ENCODE measurements around the gene EDC3. TPM values are rescaled to one million over a fixed set of nuclear protein-coding genes. Genes with fewer than 3 reads are reported as not detected.
A peak's percentile ranks its signal among the peaks of the same experiment; 100 is the strongest.

Gene EDC3
- polyA plus RNA-seq, 4 donors, result 13.5 to 29.2 (median 21.2) TPM

DNA sequence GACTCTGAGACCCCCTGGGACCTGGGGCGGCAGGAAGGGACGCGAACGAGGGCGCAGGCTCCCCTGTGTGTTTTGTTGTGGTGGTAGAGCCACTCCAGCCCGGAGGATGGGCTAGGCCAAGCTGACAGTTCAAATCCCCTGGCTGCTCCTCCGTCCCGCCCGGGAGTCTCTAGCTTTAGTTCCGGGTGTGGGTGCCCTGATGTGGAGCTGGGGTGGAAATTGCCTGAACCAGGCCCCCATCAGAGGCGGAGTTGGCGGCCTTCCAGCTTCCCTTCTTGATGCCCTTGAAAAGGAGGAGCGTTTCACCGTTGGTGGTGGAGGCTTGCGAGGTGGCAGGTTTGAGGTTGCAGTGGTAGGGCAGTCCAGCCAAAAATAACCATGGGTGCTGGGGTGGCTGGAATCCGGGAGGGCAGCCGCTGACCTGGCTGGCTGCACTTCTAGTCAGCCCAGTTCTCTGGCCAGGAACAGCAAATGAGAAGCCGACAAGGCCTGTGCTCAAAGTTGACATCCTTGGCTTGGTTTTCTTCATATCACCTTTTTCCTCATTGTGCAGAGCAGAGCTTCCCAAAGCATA is 79.4 kb downstream of the EDC3 start:
- DNase-seq (peak; percentile 81 to 87), FAIRE-seq (no peak)
- H3K27ac ChIP-seq (ENCODE audit: low read depth in 1 of 3, low read length in 2 of 3), result peak overlapping the region; percentile 96 to 98 (median 97)
- peaks cover 0 to 26% (median 11%) of the 10 kb centered on the region in 3 donors for H3K4me1 ChIP-seq (ENCODE audit: control insufficient read depth in 3 of 3, insufficient read depth in 2 of 3, low read depth in 1 of 3, low read length in 2 of 3)
- no peaks in the 10 kb centered on the region for H3K27me3 ChIP-seq (ENCODE audit: control insufficient read depth in 3 of 3, insufficient read depth in 3 of 3, low read length in 3 of 3)
- H3K9me3 ChIP-seq (ENCODE audit: control insufficient read depth in 2 of 2, insufficient read depth in 1 of 2, low read depth in 1 of 2, low read length in 1 of 2), result no peaks in the 10 kb centered on the region
- H3K4me3 ChIP-seq (ENCODE audit: low read depth in 1 of 3, low read length in 3 of 3), result peak overlapping the region; percentile 92 to 100 (median 93)
- 0 to 2% (median 1%) methylated on average over 18 of the region's 18 CpGs for WGBS, 3 donors
- H3K36me3 ChIP-seq (ENCODE audit: control insufficient read depth in 3 of 3, insufficient read depth in 2 of 3, low read depth in 1 of 3, low read length in 3 of 3), result peaks cover 5 to 41% (median 10%) of the 10 kb centered on the region in 3 donors

DNA sequence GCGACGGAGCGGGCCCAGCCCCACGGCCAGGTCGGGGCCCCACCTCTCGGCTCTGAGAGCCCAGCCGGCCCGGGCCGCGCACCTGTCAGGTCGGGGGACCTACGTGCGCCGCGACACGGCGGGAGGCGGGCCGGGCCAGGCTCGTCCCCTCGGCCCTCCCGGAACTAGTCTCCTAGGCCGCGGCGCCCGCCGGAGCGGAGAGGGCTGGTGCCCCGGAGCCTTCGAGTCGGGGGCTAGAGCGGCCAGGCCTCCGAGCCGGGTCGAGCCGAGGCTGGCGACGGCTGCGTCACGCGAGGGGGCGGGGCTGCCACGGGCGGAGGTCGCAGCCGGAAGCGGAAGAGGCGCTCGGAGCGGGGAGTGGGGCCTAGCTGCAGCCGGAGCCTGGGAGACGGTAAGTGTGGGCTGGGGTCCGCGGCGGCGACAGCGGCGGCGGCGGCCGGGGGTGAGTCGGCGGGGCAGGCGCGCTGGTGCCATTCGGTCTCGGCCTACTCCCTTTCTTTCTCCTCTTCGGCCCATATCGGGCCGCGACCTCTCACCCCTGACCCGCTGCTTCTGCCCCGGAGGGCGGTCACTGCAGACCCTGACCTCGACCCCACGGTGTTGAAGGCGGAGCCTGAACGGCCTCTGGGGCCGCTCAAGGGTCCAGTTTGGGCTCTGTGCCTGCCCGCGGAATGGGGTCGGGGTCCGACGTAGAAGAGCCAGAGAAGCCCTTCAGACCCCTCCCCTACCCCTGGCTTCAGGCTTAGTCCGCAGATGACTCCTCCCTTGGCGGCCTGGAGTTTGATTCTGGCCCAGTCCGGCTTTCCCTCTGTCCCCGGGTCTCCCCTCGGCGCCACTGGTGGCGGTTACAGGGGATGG is 80.1 kb downstream of the EDC3 start, which contains the start of gene CLK3:
TSS of gene CLK3 (plus strand) at position 329 of the 858 bp plus-strand sequence. CDS start 3,361 bp downstream, outside the sequence.
- no peaks in the 10 kb centered on the region for H3K27me3 ChIP-seq (ENCODE audit: control insufficient read depth in 3 of 3, insufficient read depth in 3 of 3, low read length in 3 of 3)
- H3K4me3 ChIP-seq (ENCODE audit: low read depth in 1 of 3, low read length in 3 of 3), result peak within 1 kb of the TSS; percentile 92 to 100 (median 93)
- FAIRE-seq (no peak), DNase-seq (peak; percentile 94 to 99)
- WGBS, 3 donors, result 0 to 1% (median 1%) methylated on average over 76 to 91 of the region's 91 CpGs
- H3K4me1 ChIP-seq (ENCODE audit: control insufficient read depth in 3 of 3, insufficient read depth in 2 of 3, low read depth in 1 of 3, low read length in 2 of 3), result peaks cover 0 to 28% (median 11%) of the 10 kb centered on the region in 3 donors
- H3K9me3 ChIP-seq (ENCODE audit: control insufficient read depth in 2 of 2, insufficient read depth in 1 of 2, low read depth in 1 of 2, low read length in 1 of 2), result no peaks in the 10 kb centered on the region
- peaks cover 4 to 34% (median 8%) of the 10 kb centered on the region in 3 donors for H3K36me3 ChIP-seq (ENCODE audit: control insufficient read depth in 3 of 3, insufficient read depth in 2 of 3, low read depth in 1 of 3, low read length in 3 of 3)
- H3K27ac ChIP-seq (ENCODE audit: low read depth in 1 of 3, low read length in 2 of 3), result peak within 1 kb of the TSS; percentile 96 to 98 (median 97)

DNA sequence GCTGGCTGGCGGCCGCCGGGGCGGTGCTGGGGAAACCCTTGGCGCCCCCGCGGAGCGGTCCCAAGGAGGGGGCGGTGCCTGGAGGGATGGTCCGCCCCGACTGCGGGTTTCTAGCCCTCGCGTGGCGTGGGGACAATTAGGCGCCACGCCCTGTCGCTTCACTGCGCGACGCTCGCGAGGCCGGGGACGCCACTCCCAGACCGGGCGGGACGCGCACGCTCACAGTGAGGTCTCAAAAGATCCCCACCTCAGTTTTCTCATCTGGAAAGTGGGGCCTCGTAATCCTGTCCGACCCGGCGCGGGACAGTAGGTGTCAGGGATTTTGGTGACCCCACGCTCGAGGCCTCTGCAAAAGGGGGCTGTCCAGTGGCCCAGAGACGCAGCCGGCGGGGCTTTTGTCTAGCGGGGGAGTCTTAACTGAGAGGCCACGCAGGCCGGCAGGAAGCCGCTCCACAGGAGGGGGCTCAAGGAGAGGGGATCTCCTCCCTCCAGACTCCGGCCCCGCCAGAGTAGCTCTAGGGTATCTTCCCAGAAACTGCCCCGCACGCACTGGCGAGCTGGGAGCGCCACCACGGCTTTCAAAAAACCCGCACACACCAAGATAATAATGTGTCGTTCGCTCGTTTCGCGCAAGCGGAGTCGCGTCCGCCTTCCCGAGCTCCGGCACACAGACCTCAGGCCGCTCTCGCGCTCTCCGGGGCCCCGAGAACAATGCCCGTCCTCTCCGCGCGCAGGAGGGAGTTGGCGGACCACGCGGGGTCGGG is 80.9 kb downstream of the EDC3 start:
- H3K9me3 ChIP-seq (ENCODE audit: control insufficient read depth in 2 of 2, insufficient read depth in 1 of 2, low read depth in 1 of 2, low read length in 1 of 2), result no peaks in the 10 kb centered on the region
- no peaks in the 10 kb centered on the region for H3K27me3 ChIP-seq (ENCODE audit: control insufficient read depth in 3 of 3, insufficient read depth in 3 of 3, low read length in 3 of 3)
- peaks cover under 1 to 25% (median 2%) of the 10 kb centered on the region in 3 donors for H3K36me3 ChIP-seq (ENCODE audit: control insufficient read depth in 3 of 3, insufficient read depth in 2 of 3, low read depth in 1 of 3, low read length in 3 of 3)
- peak overlapping the region; percentile 56 to 100 (median 92) for H3K4me3 ChIP-seq (ENCODE audit: low read depth in 1 of 3, low read length in 3 of 3)
- DNase-seq, result peak; percentile 76 to 89
- H3K27ac ChIP-seq (ENCODE audit: low read depth in 1 of 3, low read length in 2 of 3), result peak overlapping the region; percentile 86 to 98 (median 96)
- peaks cover 0 to 36% (median 11%) of the 10 kb centered on the region in 3 donors for H3K4me1 ChIP-seq (ENCODE audit: control insufficient read depth in 3 of 3, insufficient read depth in 2 of 3, low read depth in 1 of 3, low read length in 2 of 3)
- WGBS, 3 donors, result 0% methylated on average over 72 to 76 of the region's 76 CpGs
- FAIRE-seq, result no peak

DNA sequence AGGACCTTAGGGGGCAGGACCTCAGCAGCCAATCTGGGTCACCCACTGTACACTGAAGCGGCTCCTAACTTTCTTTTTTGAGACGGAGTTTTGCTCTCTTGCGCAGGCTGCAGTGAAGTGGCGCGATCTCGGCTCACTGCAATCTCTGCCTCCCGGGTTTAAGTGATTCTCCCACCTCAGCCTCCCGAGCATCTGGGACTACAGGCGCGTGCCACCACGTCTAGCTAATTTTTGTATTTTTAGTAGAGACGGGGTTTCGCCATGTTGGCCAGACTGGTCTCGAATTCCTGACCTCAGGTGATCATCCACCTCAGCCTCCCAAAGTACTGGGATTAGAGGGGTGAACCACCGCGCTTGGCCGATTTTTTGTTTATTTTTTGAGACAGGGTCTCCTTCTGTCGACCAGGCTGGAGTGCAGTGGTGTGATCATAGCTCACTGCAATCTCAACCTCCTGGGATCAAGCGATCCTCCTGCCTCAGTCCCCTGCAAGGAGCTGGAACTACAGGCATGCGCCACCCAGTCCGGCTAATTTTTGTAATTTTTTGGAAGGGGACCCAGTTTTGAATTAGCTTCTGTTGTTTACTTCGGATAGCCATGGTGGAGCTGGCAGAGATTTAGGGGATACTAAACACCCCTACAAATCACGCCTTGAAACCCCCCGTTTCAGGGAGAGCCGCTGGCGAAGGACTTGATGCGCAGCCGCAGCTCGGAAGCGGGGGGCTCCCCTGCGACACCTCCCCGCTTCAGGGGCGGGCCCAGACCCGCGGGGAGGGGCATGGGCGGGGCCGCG is 81.7 kb downstream of the EDC3 start:
- H3K27ac ChIP-seq (ENCODE audit: low read depth in 1 of 3, low read length in 2 of 3), result peak overlapping the region in 2 of 3 donors; percentile 32 to 98
- peak overlapping the region in 2 of 3 donors; percentile 92 to 100 for H3K4me3 ChIP-seq (ENCODE audit: low read depth in 1 of 3, low read length in 3 of 3)
- no peaks in the 10 kb centered on the region for H3K9me3 ChIP-seq (ENCODE audit: control insufficient read depth in 2 of 2, insufficient read depth in 1 of 2, low read depth in 1 of 2, low read length in 1 of 2)
- WGBS, 3 donors, result 24 to 35% (median 28%) methylated on average over 37 to 38 of the region's 38 CpGs
- FAIRE-seq (no peak), DNase-seq (no peak)
- no peaks in the 10 kb centered on the region for H3K27me3 ChIP-seq (ENCODE audit: control insufficient read depth in 3 of 3, insufficient read depth in 3 of 3, low read length in 3 of 3)
- peaks cover 0 to 22% (median under 1%) of the 10 kb centered on the region in 3 donors for H3K36me3 ChIP-seq (ENCODE audit: control insufficient read depth in 3 of 3, insufficient read depth in 2 of 3, low read depth in 1 of 3, low read length in 3 of 3)
- peaks cover 0 to 40% (median 11%) of the 10 kb centered on the region in 3 donors for H3K4me1 ChIP-seq (ENCODE audit: control insufficient read depth in 3 of 3, insufficient read depth in 2 of 3, low read depth in 1 of 3, low read length in 2 of 3)

DNA sequence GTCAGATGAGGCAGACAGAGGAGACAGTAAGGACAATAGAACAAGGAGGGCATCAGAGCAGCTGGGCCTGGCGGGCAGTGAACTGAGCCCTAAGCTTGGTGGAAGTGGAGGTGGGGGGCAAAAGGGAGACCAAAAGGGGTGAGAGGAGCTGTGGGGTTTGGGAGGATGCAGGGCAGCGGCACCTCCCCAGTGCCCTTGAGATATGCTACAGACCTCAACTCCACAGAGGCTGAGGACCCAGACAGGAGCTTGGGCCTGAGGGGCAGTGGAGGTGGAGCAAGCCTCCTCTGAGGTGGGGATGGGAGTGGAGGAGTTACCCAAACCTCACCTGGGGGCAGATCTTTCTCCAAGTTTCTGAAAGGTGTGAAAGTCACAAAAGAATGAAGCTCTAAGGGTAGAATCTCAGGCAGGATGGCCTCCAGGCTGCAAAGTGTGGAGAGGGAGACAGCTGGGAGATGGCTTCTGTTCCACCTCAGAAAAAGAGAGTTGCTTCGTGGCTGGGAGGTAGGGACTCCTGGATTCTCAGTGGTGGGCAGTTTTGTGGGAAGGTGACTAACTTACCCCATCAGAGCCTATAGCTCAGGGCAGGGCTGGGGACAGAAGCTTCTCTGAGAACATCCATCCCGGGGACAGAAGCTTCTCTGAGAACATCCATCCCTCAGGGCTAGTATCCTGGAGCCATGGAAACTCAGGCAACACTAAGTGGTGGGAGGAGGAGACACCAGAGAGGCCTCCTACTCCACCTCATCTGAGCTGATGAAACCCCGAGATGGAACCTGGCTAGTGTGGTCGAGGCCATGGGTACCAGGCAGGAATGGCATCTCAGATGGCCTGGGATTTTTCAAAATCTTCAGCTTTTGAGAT is 82.5 kb downstream of the EDC3 start:
- H3K9me3 ChIP-seq (ENCODE audit: control insufficient read depth in 2 of 2, insufficient read depth in 1 of 2, low read depth in 1 of 2, low read length in 1 of 2), result no peaks in the 10 kb centered on the region
- H3K27ac ChIP-seq (ENCODE audit: low read depth in 1 of 3, low read length in 2 of 3), result no peak overlapping the region
- FAIRE-seq (no peak), DNase-seq (no peak)
- peaks cover 0 to 40% (median 11%) of the 10 kb centered on the region in 3 donors for H3K4me1 ChIP-seq (ENCODE audit: control insufficient read depth in 3 of 3, insufficient read depth in 2 of 3, low read depth in 1 of 3, low read length in 2 of 3)
- WGBS, 3 donors, result 49 to 62% (median 53%) methylated on average over 6 of the region's 6 CpGs
- no peaks in the 10 kb centered on the region for H3K27me3 ChIP-seq (ENCODE audit: control insufficient read depth in 3 of 3, insufficient read depth in 3 of 3, low read length in 3 of 3)
- H3K36me3 ChIP-seq (ENCODE audit: control insufficient read depth in 3 of 3, insufficient read depth in 2 of 3, low read depth in 1 of 3, low read length in 3 of 3), result peaks cover 0 to 18% (median 0%) of the 10 kb centered on the region in 3 donors
- H3K4me3 ChIP-seq (ENCODE audit: low read depth in 1 of 3, low read length in 3 of 3), result no peak overlapping the region

DNA sequence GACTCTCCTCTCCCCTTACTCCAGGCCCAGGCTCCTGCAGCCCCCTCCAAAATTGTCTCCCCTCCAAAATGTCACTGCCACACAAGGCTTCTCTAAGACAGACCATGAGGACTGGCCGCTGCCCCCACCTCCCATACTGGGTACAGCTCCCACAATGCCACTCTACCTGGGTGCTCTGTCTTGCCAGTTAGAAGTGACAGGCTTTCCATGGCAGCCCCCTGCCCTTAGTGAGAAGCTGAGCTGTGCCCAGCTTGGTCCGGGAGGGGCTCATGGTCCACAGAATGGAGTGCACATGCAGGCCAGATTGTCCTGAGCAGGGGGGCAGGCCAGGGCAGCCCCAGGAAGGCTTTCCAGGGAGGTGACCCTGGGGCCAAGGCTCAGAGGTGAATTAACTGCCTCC is 83.1 kb downstream of the EDC3 start:
- Histone ChIP-seq H3K27me3 (ENCODE audit: control insufficient read depth in 3 of 3, insufficient read depth in 3 of 3, low read length in 3 of 3) (no peaks in the 10 kb centered on the region), H3K9me3 (ENCODE audit: control insufficient read depth in 2 of 2, insufficient read depth in 1 of 2, low read depth in 1 of 2, low read length in 1 of 2) (no peaks in the 10 kb centered on the region), H3K4me1 (ENCODE audit: control insufficient read depth in 3 of 3, insufficient read depth in 2 of 3, low read depth in 1 of 3, low read length in 2 of 3) (peaks cover 0 to 33% (median 6%) of the 10 kb centered on the region in 3 donors), H3K4me3 (ENCODE audit: low read depth in 1 of 3, low read length in 3 of 3) (no peak overlapping the region), H3K36me3 (ENCODE audit: control insufficient read depth in 3 of 3, insufficient read depth in 2 of 3, low read depth in 1 of 3, low read length in 3 of 3) (peaks cover 0 to 13% (median 0%) of the 10 kb centered on the region in 3 donors), H3K27ac (ENCODE audit: low read depth in 1 of 3, low read length in 2 of 3) (no peak overlapping the region)
- no peak for DNase-seq
- no peak for FAIRE-seq
- 78 to 84% (median 79%) methylated on average over 2 of the region's 2 CpGs for WGBS, 3 donors

DNA sequence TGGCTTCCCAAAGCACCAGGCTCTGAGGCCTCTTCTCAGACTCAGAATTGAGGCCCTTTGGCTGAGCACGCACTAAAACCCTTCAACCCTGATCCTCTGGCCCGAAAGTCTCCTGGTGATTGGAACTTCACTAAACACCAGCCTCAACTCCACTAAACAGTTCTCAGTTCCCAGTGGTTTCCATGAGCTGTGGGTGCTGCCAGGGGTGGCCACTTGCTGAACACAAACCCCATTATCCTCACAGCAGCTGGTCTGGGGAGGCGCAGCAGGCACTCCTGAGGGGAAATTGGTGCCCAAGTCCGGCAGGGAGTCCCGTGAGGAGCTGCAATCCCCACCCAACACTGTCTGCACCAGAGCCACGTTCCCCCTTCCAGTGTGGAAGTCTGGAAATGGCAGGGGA is 84.0 kb downstream of the EDC3 start:
- peaks cover 0 to 27% (median 4%) of the 10 kb centered on the region in 3 donors for H3K4me1 ChIP-seq (ENCODE audit: control insufficient read depth in 3 of 3, insufficient read depth in 2 of 3, low read depth in 1 of 3, low read length in 2 of 3)
- 80 to 86% (median 85%) methylated on average over 6 of the region's 6 CpGs for WGBS, 3 donors
- H3K27me3 ChIP-seq (ENCODE audit: control insufficient read depth in 3 of 3, insufficient read depth in 3 of 3, low read length in 3 of 3), result no peaks in the 10 kb centered on the region
- no peak for DNase-seq
- H3K4me3 ChIP-seq (ENCODE audit: low read depth in 1 of 3, low read length in 3 of 3), result no peak overlapping the region
- H3K27ac ChIP-seq (ENCODE audit: low read depth in 1 of 3, low read length in 2 of 3), result no peak overlapping the region
- H3K36me3 ChIP-seq (ENCODE audit: control insufficient read depth in 3 of 3, insufficient read depth in 2 of 3, low read depth in 1 of 3, low read length in 3 of 3), result peaks cover 0 to 13% (median 0%) of the 10 kb centered on the region in 3 donors
- FAIRE-seq, result no peak
- no peaks in the 10 kb centered on the region for H3K9me3 ChIP-seq (ENCODE audit: control insufficient read depth in 2 of 2, insufficient read depth in 1 of 2, low read depth in 1 of 2, low read length in 1 of 2)

Measured in small intestine (tissue), 7 donors.